PC-9 (cell line): Measurements from ENCODE around the gene RNASE1.
"Not testable (repeated sequence)": the region's sequence is repeated elsewhere in the genome, so short reads cannot be mapped to it uniquely, and the experiment has no call there.

Experiments used
- CTCF ChIP-seq: fragments of 200-600 bp; sonication (generic); conservative IDR thresholded peaks from 2 replicates; pipeline ENCODE4 v1.6.1; 2017; ENCODE audit warnings: mixed run types, antibody characterized with exemption, mild to moderate bottlenecking, moderate library complexity
- EZH2 ChIP-seq: fragments of 200-600 bp; sonication (generic); IDR thresholded peaks from 2 replicates; pipeline ENCODE4 v1.8.0; 2017; ENCODE audit warnings: antibody characterized with exemption, low read depth

GRCh38 chr14:20759465-20759864 lies 43.2 kb downstream of the RNASE1 start:
- TF ChIP-seq CTCF, EZH2: not testable (repeated sequence)
